Cerebellar nuclear complex (tissue), 1 donor: ENCODE results near the gene FGF12.

Experiments used
- DNase-seq, 2 experiments: peaks; one replicate each; lab custom pipeline; 2025; lab: John Stamatoyannopoulos, UW

Gene FGF12

DNA sequence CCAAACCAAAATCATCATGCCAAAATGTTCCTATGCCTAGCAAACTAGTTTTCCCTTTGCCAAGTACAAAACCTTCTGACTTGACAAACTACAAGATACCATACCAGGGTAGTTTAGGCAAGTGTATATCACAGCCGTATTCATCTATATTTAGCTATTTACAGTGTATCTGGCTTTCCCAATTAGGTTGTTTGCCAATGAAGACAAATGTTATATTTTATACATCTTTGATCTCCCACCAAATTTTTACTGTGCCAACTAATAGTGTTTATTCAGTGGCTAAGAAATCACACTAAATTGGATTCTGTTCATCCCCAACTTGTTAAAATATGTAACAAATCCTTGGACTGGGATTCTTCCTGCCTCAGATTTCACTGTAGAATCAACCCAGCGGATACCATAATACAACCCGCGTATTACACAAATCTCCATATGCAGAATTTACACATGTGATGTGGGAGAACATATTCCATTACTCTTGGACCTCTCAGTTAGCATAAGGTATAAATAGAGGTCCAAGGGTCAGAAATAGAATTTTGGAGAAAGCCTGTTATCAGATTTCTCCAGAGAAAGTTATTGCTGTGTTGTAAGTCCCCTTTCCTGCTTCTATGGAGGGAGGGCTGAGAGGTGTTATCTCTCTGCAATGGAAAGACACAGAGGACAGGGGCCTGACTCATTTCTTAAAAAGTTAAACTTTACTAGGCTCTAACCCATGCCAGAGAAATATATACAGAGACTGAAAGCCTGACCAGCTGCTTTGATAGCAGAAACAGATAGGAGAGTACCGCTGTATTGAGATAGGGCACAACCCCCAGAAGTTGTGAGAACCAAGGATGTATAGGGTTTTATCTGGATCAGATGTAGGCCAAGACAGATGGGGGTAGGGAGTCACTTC lies 467.0 kb downstream of the FGF12 start:
- no peak for DNase-seq

DNA sequence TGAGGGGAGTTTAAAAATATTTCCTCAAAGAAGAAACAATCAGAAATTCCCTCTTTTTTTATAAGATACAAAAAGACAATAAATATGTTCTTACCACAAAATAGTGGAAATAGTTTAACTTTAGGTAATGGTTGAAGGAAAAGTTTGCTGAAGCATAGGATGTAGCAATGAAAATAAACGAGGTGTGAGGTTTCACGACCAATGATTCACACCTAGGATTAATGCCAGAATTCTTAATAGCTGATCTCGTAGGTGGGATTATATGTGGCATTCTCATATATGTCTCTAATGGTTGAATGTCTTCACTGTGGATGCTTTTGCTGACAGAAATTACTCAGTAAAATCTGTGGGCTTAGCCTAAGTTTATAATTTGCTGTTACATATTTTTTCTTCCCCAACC lies 467.7 kb downstream of the FGF12 start:
- no peak for DNase-seq

DNA sequence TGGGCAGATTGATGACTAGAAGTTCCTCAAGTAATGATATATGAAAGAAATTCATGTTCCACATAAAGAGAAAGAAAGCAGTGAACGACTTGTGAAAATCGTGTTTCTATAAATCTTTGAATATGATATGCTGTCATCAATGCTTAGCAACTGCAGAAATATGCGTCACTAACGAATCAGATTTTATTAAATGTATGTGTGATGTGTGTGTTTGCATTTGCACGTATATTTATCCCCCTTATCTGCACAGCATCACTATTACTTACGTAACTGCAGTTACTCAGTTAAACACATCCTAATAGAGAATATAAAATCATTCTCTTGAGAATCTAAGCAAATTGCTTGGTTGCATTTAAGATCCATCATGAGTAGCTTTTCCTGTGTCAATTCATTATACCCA lies 468.6 kb downstream of the FGF12 start:
- DNase-seq: no peak

DNA sequence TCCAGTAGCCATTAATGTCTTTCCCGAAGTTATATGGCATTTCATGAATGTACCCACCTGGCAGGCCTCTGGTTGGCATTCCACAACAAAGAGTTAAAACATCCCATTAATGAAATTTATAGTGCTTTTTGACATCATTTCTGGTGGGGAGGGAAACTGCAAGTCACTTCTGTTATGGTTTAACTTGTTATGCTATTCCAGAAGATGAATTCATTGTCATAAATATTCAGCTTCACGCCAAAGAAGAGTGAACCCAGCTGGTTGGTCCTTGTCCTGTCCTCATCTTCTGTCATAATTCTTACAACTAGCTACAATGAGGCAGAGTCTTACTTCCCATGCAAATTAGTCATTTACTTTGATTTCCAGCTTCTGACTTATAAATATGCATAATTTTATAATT lies 471.5 kb downstream of the FGF12 start:
- no peak for DNase-seq

DNA sequence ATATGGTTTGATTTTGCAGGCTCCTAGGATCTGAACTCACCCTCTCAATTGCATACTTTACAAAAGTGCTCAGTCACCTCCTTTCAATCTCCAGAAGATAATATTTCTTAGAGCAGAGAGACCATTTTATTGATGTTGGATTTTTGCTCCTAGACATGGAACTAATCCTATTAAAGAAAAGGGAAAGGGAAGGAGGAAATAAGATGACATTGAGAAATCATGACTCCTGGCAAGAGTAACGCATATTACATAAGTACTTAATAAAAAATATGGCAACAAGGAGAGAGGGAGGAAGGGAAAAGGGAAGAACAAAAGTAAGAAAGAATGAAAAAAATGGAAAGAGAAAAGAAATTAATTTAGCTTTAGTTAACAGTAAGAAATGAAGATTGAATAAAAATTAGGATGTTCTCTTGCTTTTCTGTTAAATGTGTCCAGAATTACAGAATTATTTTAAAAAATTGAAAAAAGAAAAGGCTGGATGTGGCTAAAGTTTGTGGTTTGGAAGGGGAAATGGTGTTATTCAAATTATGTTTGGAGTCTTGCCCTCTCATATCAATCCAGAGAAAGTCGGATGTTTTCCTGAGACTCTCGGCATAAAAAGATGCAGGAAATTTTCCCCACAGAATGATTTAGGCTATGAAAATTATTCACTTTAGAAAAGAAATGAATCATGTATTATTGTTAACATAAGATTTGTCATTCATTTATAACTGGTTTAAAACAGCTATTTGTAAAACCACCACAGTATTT lies 474.0 kb downstream of the FGF12 start:
- DNase-seq: no peak

DNA sequence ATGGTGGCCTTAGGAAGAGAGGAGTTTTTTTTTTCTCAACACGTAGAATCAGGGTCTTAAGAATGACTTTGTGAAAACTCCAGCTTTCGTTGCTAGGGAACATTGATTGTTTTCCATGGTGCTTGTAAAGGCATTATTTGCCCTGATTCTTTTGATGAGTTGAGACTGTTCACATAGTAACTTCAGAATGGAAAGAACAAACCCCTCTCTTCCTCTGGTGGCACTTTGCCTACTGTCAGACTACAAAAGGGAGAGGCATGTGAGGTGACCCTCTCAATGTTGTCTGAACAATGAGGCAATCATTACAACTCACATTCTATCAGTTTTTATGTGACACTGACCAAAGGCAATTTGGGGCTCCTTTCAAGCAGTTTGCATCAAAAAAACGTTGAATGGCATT lies 477.8 kb downstream of the FGF12 start:
- DNase-seq: no peak

DNA sequence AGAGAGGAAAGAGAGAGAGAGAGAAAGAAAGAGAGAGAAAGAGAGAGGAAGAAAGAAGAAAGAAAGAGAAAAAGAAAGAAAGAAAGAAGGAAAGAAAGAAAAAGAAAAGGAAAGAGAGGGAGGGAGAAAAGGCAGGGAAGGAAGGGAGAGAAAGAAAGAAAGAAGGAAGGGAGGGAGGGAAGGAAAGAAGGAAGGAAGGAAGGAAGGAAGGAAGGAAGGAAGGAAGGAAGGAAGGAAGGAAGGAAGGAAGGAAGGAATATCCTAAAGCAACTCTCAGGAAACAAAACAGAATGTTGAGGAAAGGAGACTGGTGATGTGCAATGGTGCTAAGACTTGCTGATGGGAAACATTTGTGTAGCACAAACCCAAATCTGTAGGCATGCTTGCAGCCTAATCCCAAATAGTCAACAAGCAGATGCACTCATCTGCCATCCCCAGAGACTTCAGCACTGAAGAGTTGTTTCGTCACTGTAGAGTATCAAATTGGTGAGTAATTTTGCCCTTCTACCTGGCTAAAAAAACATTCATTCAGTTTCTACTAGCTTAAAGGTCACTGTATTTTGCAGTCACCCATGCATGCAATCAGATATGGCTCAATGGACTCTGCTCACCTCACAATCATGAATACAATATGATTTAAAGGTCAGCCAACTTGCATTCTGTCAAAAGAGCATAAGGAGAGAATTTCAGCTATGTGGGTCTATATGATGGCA lies 480.3 kb downstream of the FGF12 start:
- DNase-seq: no peak

DNA sequence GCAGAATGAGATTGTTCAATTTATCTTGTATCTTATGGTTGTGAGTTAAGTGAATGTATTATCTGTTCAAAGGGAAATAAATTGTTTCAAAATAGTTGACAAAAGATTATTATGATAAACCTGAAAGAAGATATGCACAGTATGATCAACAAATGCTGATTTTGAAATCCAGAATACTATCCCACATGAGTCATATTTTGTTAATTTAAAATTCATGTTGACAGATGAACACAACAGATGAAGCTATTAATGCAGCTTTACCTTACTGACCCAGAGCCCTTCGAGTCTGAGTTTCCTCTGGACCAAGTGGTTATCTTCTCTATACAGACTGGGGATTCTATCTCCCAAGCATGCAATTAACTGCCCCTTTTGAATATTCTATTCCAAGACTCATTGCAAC lies 482.8 kb downstream of the FGF12 start:
- no peak for DNase-seq

DNA sequence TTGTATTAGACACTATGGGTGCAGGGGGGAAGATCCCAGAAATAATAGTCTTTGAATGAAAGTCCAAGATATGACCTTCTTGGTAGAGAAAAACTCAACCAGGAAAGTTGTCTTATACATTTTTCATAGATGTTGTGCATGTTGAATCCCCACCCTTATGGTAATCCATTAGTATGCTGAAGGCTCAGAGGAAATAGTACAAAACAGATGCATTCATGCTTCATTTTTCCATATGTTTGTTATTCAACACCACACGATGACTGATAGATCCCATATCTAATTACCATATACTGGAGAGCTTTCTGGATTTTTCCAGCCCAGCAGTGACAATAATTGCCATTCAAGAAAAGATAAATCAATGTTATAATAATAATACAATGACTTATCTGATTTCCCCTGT lies 487.4 kb downstream of the FGF12 start:
- DNase-seq: no peak

DNA sequence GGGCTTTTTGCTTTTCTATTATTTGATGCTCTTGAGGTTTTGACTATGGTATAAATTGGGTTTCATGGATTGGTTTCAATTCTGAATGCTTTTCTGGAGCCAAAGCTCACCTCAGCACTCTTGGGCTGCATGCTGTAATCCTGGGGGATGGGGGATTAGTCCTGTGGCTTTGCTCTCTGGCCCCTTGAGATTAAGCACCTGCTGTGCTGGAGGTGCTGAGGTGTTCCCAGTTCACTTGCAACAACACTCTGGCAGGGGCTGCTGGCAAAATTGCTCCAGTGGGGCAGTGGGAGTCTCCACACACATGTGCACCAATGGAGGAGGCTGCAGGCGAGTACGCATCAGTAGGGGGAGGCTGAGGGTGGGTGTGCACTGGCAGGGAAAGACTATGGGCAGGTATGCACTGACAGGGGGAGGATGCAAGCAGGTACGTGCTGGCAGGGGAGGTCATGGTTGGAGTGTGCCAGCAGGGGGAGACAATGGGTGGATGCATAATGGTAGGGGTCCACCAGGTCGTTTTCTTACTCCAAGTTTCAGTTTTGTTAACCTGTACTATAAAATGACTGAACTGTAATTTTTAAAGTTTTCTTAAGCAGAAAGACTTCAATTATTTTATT lies 489.2 kb downstream of the FGF12 start:
- no peak for DNase-seq

DNA sequence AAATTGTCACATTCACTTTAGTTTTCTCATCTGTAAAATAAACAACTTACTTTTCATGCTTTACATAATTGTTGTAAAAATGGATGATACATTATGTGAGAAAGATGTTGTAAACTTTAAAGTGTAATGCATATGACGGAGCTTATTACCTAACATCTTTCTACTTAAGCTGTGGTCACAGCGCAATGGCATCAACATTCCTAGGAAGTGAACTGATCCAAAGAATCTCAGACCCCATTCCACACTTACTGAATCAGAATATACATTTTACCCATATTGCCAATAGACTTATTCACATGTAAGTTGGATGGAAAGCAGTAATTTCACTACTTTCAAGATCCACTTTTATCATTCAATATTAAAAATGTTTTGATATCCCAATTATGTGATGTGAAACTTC lies 497.5 kb downstream of the FGF12 start:
- no peak for DNase-seq

DNA sequence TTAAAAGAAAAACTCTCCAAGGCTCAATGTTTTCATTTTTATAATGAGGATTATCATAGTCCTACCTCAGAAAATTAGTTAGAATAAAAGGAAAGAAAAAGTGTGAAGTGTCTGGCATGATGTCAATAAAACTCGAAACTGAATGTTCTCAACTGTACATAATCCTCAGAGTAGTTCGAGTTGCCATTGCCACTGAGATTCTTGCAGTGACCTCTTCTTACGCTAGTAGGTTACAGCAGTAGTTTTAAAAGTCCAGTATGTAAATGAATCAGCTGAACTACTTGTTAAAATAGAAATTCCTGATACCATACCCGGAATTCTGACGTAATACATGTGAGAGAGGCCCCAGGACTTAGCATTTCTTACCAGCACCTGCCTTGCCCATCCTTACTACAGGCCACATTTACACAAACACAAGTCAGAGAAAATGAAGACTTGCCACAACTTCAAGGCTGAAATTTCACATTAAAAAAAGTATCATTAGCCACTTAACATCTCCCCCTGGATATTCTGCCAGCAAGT lies 502.6 kb downstream of the FGF12 start:
- no peak for DNase-seq

DNA sequence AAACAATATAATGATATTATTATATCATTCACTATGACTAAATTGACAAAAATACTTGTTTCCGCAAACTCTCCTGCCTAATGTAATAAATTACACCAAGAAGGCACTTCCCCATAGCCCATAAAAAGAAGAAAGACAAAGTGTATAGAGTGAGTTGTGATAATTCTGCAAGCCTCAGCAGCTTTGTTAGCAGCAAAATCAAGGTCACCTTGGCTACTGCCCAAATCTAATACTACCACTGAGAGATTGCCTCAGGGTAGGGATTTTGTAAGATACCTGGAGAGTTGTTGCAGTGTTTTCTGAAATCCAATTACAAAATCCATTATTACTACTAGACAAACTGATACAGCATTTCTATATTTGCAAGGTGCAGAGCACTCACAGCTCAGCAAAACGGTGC lies 503.5 kb downstream of the FGF12 start:
- DNase-seq: no peak

DNA sequence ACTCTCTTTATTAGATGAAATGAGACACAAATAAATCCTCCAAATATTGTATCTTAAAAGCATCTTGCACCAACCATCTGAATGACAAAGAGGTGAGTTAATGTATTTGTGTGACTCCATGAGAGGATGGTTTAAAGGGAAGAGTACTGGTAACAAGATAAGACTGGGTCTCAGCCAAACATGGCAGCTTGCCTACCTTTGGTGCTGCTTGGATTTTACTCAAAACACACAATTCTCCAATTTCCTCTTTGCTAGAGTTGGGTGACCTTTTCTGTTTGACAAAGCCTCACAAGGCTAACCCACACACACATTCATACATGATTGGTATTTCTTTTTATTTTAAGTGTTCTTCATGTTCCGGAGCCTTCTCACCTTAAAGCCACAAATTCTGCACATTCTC lies 506.4 kb downstream of the FGF12 start:
- DNase-seq: no peak

DNA sequence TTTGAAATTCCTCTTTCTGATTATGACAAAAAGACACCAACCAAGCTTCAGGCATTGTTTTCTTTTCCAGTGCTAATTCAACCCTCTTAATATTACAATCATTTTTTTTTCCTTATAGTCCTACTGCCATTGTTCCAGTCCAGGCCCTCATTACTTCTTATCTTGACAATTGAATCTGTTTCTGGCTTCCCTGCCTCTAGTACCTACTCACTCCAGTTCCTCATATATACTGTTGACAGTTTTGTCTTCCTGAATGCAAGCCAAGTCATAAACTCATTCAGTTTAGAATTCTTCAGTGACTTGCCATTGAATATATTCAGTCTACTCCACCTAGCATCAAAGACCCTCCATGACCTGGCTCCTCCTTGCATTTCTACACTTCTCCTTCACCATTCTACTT lies 507.4 kb downstream of the FGF12 start:
- DNase-seq: no peak

DNA sequence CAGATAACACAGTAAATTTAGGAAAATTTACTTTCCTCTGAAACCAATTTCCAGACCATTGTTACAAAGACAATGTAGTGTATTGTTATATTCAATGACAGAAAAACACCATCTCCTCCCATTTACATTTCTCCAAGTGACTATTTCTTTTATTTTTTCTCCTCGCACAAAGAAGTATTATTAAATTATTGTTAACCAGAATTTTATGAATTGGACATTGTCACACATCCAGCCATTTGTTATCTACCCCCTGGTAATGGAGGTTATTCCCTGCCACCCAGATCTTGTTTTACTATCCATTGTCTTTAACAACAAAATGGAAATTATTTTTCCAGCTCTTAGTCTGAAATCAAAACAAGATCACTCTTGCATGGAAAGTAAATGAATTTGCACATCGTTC lies 511.3 kb downstream of the FGF12 start:
- DNase-seq: no peak

DNA sequence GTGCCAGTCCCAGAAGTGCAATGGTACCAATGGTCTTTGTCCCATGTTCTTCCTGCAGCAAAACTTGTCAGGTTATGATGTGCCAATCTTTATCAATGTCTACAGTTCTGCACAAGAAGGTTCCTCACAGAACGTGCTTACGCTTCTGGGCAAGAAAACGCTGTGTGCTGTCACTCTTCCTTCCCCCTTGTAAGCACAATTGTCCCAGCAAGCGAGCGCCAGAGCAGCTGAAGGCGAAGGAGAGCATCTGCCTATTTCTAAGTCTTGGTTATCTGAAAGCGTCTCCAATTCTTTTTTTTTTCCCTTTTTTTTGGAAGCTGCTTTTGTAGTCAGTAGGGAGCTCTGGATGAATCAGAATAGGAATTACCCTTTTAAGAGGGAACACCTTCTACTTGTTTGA lies 514.4 kb downstream of the FGF12 start:
- no peak for DNase-seq

DNA sequence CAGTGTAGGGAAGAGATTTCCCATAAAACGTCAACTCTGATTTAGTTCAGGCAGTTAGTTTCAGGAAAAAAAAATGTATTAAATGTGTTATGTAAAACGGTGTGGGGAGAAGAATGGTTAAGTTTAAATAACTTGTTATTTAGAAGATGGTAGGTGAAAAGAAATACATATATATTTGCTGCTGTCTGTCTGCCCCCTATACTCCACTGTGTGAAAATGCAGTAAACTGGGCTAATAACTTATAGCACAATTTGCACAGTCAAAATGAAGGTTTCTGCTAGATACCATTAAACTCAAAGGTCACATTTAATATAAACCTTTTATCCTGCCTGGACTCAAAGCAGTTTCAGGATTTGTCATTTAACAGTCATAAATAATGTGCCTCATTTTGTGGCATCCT lies 515.0 kb downstream of the FGF12 start:
- DNase-seq: no peak

DNA sequence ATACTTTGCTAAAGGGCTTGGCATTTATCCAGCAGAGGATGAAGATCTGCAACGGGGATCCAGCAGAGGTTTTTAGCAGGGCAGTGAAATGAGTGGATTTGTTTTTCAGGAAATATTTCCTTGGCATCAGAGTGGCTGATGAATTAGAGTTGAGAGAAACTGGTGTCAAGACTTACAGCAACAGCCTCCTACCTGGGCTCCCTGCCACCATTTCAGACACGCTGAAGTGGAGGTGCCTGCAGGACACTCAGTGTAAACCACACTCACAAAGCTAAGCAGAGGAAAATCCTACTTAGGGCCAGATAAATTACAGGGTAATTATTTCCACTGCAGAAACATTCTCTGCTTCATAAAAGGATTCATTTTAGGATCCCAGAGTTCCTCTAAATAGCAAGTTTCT lies 519.7 kb downstream of the FGF12 start:
- DNase-seq: no peak

DNA sequence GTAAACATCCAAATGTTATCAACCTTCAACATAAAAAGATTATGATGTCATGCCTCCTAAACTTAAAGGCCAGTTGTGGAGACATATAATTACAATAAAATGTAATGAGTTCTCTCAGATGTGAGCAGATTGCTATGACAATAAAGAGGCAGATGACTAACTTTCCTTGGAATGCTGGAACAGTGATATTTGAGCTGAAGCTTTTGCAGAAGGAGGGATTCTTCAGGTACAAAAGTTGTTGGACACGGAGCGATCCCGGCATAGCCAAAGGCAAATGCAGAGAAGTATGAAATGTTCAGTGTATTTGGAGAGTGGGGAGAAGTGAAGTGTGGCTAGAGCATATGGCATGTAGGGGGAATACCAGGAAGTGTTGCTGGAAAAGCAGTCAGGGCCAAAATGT lies 520.1 kb downstream of the FGF12 start:
- no peak for DNase-seq

DNA sequence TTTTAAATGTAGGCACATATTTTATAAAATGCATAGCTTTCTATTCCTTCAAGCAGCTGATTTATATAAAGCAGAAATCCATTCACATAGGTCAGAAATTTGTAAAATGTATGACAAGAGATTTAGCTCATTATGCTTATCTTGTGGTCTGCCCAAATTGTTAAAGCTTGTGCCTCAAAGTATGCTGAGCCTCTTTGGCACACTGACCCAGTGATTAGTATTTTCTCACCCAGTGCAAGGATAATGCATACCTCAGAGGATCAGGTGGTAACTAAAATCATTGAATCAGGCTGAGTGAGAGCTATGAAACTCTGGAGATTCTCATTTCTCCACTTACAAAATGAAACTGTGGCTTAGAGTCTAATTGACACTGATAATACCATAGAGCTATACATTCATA lies 533.3 kb downstream of the FGF12 start:
- no peak for DNase-seq

DNA sequence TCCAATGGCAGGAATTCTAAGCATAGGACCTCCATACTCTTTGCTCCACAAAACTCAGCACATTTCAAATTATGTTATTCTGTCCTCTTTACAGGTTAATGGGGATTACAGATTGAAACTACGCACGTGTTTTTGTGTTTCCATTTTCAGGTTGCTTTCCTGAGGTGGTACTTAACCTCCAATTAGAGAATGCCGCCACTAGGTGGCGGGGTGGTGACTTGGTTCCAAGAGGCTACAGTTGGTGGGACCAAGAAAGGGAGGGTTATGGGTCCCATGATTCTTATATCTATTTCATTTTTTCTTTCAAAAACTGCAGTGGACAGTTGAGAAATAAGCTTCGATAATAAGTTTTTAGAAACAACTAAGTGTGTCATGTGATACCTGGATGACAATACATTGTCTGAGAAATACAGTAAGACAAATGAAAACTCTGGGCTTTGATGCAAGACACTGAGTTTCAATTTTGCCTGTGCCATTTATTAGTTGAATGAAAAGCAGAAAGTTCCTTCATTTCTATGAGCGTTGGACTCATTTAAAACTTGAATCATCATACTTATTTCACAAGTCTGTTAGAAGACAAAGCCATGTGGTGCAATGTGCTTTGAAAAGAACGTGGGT lies 539.0 kb downstream of the FGF12 start:
- DNase-seq: no peak
